HFFc6 (cell line): ENCODE measurements around the gene TRIB2. TPM values are rescaled to one million over a fixed set of nuclear protein-coding genes. Genes with fewer than 3 reads are reported as not detected.
A peak's percentile ranks its signal among the peaks of the same experiment; 100 is the strongest.

Experiments used
- DNase-seq: peaks from one replicate; pipeline ENCODE4 v3.0.0-alpha.2; 2018
- H3K27ac Mint-ChIP-seq: 2 replicates; pipeline ENCODE4 v1.8.0; 2020; ENCODE audit warnings: mild to moderate bottlenecking, mixed read lengths
- H3K27me3 Mint-ChIP-seq: 2 replicates; pipeline ENCODE4 v1.8.0; 2021; ENCODE audit warnings: mild to moderate bottlenecking, moderate library complexity, mixed read lengths; ENCODE audit not compliant: insufficient read depth
- H3K36me3 Mint-ChIP-seq: 2 replicates; pipeline ENCODE4 v1.8.0; 2021; ENCODE audit warnings: low read depth, mixed read lengths
- H3K4me1 Mint-ChIP-seq: 2 replicates; pipeline ENCODE4 v1.8.0; 2020; ENCODE audit warnings: low read depth, mixed read lengths
- H3K4me3 Mint-ChIP-seq: 2 replicates; pipeline ENCODE4 v1.8.0; 2020; ENCODE audit warnings: mild to moderate bottlenecking, moderate library complexity, mixed read lengths
- H3K9me3 Mint-ChIP-seq: 2 replicates; pipeline ENCODE4 v1.8.0; 2020; ENCODE audit warnings: mild to moderate bottlenecking, mixed read lengths
- total RNA-seq, 6 experiments: library from RNA; stranded (reverse); fragmentation: NEBNext Ultra II Directional; extraction: Animal tissue kit (Norgen Biotek cat#: 25700); gene quantifications; 2 replicates in 1 of 6; 3 replicates in 5 of 6; pipeline ENCODE4 v1.2.3, GENCODE V29; 2021
- TF ChIP-seq, protein P1 (sequence below): fragments of 200-600 bp; sonication (generic); IDR thresholded peaks from 2 replicates; pipeline ENCODE4 v1.5.0; 2021; ENCODE audit warnings: antibody characterized with exemption, mild to moderate bottlenecking

The TRIB2 gene
- total RNA-seq, 6 experiments from 2014 or later, result 13.6 to 22.9 (median 16.8) TPM

DNA sequence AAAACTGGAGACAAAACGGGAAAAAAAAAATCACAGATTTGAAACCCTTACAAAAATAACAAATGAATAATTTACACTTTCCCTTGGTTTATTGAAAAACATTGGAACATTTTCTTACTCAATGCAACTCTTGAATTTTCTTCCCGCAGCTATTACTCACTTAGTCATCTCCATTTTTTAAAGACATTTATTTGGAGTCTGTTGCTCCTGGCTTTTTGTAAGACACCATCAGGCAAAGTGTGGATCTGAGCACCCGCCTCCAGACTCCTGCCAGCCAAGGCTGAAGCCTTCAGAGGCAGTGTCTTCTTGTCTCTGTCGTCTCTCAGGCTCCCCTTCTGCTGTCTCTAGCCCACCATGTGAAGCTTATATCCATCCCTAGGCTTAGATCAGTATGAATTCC is 46.2 kb downstream of the TRIB2 start:
- TF ChIP-seq, protein P1, sequence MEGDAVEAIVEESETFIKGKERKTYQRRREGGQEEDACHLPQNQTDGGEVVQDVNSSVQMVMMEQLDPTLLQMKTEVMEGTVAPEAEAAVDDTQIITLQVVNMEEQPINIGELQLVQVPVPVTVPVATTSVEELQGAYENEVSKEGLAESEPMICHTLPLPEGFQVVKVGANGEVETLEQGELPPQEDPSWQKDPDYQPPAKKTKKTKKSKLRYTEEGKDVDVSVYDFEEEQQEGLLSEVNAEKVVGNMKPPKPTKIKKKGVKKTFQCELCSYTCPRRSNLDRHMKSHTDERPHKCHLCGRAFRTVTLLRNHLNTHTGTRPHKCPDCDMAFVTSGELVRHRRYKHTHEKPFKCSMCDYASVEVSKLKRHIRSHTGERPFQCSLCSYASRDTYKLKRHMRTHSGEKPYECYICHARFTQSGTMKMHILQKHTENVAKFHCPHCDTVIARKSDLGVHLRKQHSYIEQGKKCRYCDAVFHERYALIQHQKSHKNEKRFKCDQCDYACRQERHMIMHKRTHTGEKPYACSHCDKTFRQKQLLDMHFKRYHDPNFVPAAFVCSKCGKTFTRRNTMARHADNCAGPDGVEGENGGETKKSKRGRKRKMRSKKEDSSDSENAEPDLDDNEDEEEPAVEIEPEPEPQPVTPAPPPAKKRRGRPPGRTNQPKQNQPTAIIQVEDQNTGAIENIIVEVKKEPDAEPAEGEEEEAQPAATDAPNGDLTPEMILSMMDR, result no peak
- Mint-ChIP-seq H3K4me1 (peaks cover 92% of the 10 kb centered on the region), H3K27me3 (no peaks in the 10 kb centered on the region), H3K4me3 (no peak overlapping the region), H3K36me3 (peaks cover 15% of the 10 kb centered on the region), H3K27ac (peak overlapping the region; percentile 67), H3K9me3 (peaks cover 10% of the 10 kb centered on the region)
- no peak for DNase-seq

DNA sequence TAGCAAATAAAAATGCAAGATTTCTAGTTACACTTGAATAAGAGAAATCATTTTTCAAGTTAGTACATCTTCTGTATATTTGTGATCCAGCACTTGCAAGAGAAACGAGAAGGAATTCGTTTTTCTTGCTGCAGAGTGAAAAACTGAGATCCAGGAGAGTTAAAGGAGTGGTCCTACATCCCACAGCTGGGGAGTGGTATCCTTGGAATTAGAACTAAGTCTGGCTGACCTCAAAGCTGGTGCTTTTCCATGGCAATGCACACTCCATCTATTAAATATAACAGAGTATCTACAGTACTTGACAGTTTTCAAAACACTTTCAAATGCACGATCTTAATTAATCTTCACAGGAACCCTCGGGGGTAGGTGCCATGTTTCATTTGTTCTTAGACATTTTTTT is 46.8 kb downstream of the TRIB2 start:
- Mint-ChIP-seq H3K36me3 (peaks cover 15% of the 10 kb centered on the region), H3K4me3 (no peak overlapping the region), H3K9me3 (peaks cover 10% of the 10 kb centered on the region), H3K4me1 (peaks cover 96% of the 10 kb centered on the region), H3K27me3 (no peaks in the 10 kb centered on the region), H3K27ac (peak overlapping the region; percentile 67; the same call in 1 of the 2 replicates)
- TF ChIP-seq, protein P1, result no peak
- no peak for DNase-seq

DNA sequence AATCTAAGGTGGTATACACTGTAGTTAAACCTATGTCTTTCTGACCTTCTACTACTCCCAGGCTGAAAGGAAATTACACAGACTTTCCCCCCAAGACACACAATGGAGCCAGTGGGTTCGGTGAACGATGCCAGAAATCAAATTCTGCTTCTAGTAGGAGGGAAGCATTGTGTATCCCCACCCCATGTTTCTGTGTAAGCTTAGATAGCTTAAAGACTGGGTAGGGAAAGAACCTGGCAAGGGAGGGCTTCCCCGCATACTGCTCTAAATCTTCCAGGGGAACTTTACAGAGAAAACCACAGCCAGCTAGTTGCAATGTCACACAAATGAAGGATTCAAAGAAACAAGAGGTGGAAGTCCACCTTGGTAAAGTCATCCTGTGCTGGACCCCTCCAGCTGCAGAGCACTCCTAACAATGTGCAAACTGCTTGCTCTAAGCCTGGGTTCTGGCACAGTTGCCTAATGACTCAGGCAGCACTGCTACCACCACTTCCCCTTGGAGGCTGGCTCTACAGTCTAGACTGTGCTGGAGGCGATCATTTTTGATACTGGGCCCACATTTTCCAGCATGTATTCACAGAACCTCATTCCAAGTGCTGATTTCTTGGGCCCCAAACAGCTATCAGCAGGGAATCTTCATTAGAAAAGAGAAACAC is 47.5 kb downstream of the TRIB2 start:
- peak overlapping the region; percentile 14; the same call in 1 of the 2 replicates for H3K4me3 Mint-ChIP-seq
- H3K36me3 Mint-ChIP-seq, result peaks cover 15% of the 10 kb centered on the region
- peak overlapping the region; percentile 63 for H3K27ac Mint-ChIP-seq
- H3K4me1 Mint-ChIP-seq, result peaks cover 91% of the 10 kb centered on the region
- no peaks in the 10 kb centered on the region for H3K27me3 Mint-ChIP-seq
- DNase-seq, result peak; percentile 77
- peaks cover 10% of the 10 kb centered on the region for H3K9me3 Mint-ChIP-seq
- TF ChIP-seq, protein P1, result no peak

DNA sequence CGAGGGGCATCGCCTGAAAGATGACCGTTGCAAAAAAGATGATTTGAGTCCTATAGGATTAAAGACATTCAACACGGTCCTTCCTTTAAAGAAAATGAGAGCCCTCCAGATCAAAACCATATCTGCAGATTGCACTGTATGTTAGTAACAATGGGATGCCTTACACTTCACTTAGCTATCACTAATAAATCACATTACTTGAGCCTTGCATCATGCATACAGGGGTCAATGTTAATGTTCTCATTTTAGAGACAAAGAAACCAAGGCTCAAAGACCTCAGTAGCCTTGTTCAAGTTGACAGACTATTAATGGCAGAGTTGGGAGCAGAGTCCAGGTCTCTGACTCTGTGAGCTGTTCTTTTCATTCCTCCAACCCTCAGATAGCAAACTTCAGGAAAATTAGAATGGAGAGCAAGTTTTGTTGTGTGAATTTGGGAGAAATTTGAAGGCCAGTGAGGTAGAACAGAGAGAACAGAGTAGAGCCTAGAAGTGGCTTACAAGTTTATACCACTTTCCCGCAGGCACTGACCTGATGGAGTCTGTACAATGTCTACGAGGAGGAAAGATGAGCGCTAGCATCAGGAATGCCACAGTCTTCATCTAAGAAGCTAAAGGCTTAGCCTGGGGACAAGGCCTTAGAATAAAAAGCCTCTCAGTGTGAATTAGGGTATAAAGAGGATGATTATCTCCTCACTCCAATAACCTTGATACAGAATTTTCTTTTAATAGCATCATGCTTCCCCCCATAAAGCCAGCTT is 48.3 kb downstream of the TRIB2 start:
- TF ChIP-seq, protein P1, result no peak
- peaks cover 10% of the 10 kb centered on the region for H3K9me3 Mint-ChIP-seq
- no peaks in the 10 kb centered on the region; the same call in 1 of the 2 replicates for H3K27me3 Mint-ChIP-seq
- H3K4me1 Mint-ChIP-seq, result peaks cover 90% of the 10 kb centered on the region
- H3K36me3 Mint-ChIP-seq, result peaks cover 15% of the 10 kb centered on the region
- H3K27ac Mint-ChIP-seq, result no peak overlapping the region; the same call in 1 of the 2 replicates
- peak; percentile 15 for DNase-seq
- H3K4me3 Mint-ChIP-seq, result peak overlapping the region; percentile 14; the same call in 1 of the 2 replicates

DNA sequence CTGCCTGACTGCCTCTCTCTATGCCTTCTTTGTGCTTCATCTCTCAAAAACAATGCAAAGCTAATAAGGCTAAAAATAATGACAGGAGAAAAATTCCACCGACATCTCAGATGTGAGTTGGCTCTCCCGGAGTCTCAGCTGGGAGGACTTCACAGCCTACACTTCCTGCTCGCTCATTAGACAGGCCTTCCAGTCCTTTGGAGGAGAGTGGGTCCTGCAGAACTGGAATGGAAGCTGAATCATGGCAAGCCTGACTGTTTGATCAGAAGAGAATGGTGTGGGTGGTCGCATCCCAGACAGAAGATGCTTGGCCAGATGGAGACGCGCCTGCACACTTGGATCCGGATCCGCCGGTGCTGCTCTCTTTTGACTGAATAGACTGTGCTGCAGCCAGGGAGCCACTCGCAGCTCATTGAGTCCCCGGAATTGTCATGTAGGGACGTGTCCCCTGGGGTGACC is 49.7 kb downstream of the TRIB2 start:
- Mint-ChIP-seq H3K9me3 (peaks cover 10% of the 10 kb centered on the region), H3K4me1 (peaks cover 76% of the 10 kb centered on the region), H3K27me3 (no peaks in the 10 kb centered on the region; the same call in none of the 2 replicates), H3K36me3 (peaks cover 15% of the 10 kb centered on the region), H3K4me3 (no peak overlapping the region; the same call in 1 of the 2 replicates), H3K27ac (peak overlapping the region; percentile 71)
- TF ChIP-seq, protein P1, result no peak
- DNase-seq, result peak; percentile 19
